Prostate gland (tissue), 2 donors: ENCODE results near the gene ABCC3.

Experiments
- POLR2A ChIP-seq: fragments of 450-650 bp; IDR thresholded peaks from one replicate; pipeline ENCODE4 v1.6.1; 2016; ENCODE audit warnings: antibody characterized with exemption, mild to moderate bottlenecking
- POLR2AphosphoS5 ChIP-seq: sonication (generic); formaldehyde crosslinking; IDR thresholded peaks from one replicate; pipeline ENCODE4 v1.6.1; 2017; ENCODE audit warnings: antibody characterized with exemption
- TF ChIP-seq, protein P1 (sequence below), 4 experiments: fragments of 200-600 bp in 2 of 4; fragments of 450-650 bp in 2 of 4; sonication (generic) in 2 of 4; IDR thresholded peaks; 1 replicate in 3 of 4; 2 replicates in 1 of 4; pipeline ENCODE4 v1.5.1; 2016 to 2019; ENCODE audit warnings: antibody characterized with exemption in 4 of 4, mild to moderate bottlenecking in 2 of 4, moderate library complexity in 2 of 4

- TF ChIP-seq POLR2A (no peak), POLR2AphosphoS5 (no peak)
- TF ChIP-seq, protein P1, sequence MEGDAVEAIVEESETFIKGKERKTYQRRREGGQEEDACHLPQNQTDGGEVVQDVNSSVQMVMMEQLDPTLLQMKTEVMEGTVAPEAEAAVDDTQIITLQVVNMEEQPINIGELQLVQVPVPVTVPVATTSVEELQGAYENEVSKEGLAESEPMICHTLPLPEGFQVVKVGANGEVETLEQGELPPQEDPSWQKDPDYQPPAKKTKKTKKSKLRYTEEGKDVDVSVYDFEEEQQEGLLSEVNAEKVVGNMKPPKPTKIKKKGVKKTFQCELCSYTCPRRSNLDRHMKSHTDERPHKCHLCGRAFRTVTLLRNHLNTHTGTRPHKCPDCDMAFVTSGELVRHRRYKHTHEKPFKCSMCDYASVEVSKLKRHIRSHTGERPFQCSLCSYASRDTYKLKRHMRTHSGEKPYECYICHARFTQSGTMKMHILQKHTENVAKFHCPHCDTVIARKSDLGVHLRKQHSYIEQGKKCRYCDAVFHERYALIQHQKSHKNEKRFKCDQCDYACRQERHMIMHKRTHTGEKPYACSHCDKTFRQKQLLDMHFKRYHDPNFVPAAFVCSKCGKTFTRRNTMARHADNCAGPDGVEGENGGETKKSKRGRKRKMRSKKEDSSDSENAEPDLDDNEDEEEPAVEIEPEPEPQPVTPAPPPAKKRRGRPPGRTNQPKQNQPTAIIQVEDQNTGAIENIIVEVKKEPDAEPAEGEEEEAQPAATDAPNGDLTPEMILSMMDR (IDR thresholded peaks at IDR 0.05) = no peak
Observed at GRCh38 chr17:50588391-50589049, 46.2 kb upstream of the ABCC3 start.
